Transverse colon (tissue), 4 donors: ENCODE measurements around the gene ZBED6. TPM values are rescaled to one million over a fixed set of nuclear protein-coding genes. Genes with fewer than 3 reads are reported as not detected.

ENCODE experiments used
- DNase-seq: peaks from one replicate; pipeline ENCODE4 v3.0.0-alpha.2; 2019
- H3K27ac ChIP-seq, 4 donors: fragments of 200-600 bp; sonication (generic); 2 replicates each; pipeline ENCODE4 v1.5.1; 2016 to 2018; ENCODE audit warnings: inconsistent platforms in 4 of 4
- H3K27me3 ChIP-seq: fragments of 200-600 bp; sonication (generic); 2 replicates; pipeline ENCODE4 v1.5.1; 2017; ENCODE audit warnings: inconsistent platforms
- H3K36me3 ChIP-seq, 4 donors: fragments of 200-600 bp; sonication (generic); 2 replicates each; pipeline ENCODE4 v1.5.1; 2017 to 2019; ENCODE audit warnings: inconsistent platforms in 4 of 4
- H3K4me1 ChIP-seq, 4 donors: fragments of 200-600 bp; sonication (generic); 2 replicates each; pipeline ENCODE4 v1.5.1; 2017 to 2020; ENCODE audit warnings: inconsistent platforms in 4 of 4
- H3K4me3 ChIP-seq, 4 donors: fragments of 200-600 bp; sonication (generic); 1 replicate in 1 of 4; 2 replicates in 3 of 4; pipeline versions ENCODE4 v1.5.1 to v1.6.1; 2017 to 2019; ENCODE audit warnings: inconsistent platforms in 4 of 4
- H3K9me3 ChIP-seq, 2 donors: fragments of 200-600 bp; sonication (generic); 2 replicates each; pipeline ENCODE4 v1.5.1; 2017 to 2019; ENCODE audit warnings: inconsistent platforms in 2 of 2
- EP300 ChIP-seq: sonication (generic); formaldehyde crosslinking; IDR thresholded peaks from one replicate; pipeline ENCODE4 v1.6.1; 2017; ENCODE audit warnings: antibody characterized with exemption, low read depth
- POLR2A ChIP-seq: fragments of 450-650 bp; IDR thresholded peaks from one replicate; pipeline ENCODE4 v1.6.1; 2016; ENCODE audit warnings: antibody characterized with exemption, mild to moderate bottlenecking, moderate library complexity
- POLR2AphosphoS5 ChIP-seq, 3 donors: sonication (generic); formaldehyde crosslinking; IDR thresholded peaks; one replicate each; pipeline ENCODE4 v1.6.1; 2016; ENCODE audit warnings: antibody characterized with exemption in 3 of 3
- WGBS, 2 donors: methylation state at CpG; one replicate each; pipeline ENCODE4 v1.1.5; 2018; ENCODE audit warnings: low coverage in 1 of 2; 5-methylcytosine and 5-hydroxymethylcytosine counted together
- in situ Hi-C, 4 donors: fragments of 200-750 bp; cut with MboI; loops; one replicate each; pipeline versions ENCODE4 v1.15.0 to v1.15.1; 2017; ENCODE audit warnings: low sequenced_read_pairs in 3 of 4, low pct_ligation_motif_present in 1 of 4, low pct_unique_long_range_greater_than_20kb in 1 of 4
- intact Hi-C: fragments of 100-400 bp; cut with DNase I; formaldehyde crosslinking; loops from one replicate; pipeline ENCODE4 v1.15.1; 2023; ENCODE audit warnings: low total_unique reads
- small RNA-seq, 4 donors: library from RNA; depleted of rRNA; stranded (forward); fragments of <200 nt; gene quantifications; one replicate each; pipeline ENCODE3, GENCODE V24; 2016
- total RNA-seq, 4 donors: library from RNA; depleted of rRNA; stranded (reverse); fragments of >200 nt; gene quantifications; one replicate each; pipeline ENCODE4 v1.1.0, GENCODE V29; 2016
- TF ChIP-seq, protein P1 (sequence below), 5 experiments: fragments of 200-600 bp in 3 of 5; fragments of 450-650 bp in 2 of 5; sonication (generic) in 3 of 5; IDR thresholded peaks; 1 replicate in 2 of 5; 2 replicates in 3 of 5; pipeline ENCODE4 v1.5.1; 2016 to 2017; ENCODE audit warnings: antibody characterized with exemption in 5 of 5, inconsistent platforms in 3 of 5, mild to moderate bottlenecking in 2 of 5, moderate library complexity in 1 of 5

Gene ZBED6
- total RNA-seq, 4 donors from 2014 or later = 12.7 to 29.7 (median 23.6) TPM

DNA sequence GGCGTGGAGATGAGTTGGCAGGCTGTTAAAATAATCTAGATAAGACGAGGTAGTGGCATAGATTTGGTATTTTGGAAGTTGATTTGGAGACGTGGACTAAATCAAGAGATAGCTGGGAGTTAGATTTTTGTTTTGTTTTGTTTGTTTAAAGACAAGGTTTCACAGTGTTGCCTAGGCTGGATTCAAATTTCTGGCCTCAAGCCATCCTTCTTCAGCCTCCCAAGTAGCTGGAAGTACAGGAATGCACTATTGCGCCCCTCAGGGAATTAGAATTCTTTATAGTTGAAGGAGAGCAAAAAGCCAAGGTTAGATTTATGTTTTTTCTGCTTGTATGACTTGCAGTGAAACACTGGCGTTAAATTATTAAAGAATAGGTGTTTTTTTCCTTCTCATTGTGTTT is 43.7 kb downstream of the ZBED6 start:
- no peak overlapping the region for H3K27ac ChIP-seq

DNA sequence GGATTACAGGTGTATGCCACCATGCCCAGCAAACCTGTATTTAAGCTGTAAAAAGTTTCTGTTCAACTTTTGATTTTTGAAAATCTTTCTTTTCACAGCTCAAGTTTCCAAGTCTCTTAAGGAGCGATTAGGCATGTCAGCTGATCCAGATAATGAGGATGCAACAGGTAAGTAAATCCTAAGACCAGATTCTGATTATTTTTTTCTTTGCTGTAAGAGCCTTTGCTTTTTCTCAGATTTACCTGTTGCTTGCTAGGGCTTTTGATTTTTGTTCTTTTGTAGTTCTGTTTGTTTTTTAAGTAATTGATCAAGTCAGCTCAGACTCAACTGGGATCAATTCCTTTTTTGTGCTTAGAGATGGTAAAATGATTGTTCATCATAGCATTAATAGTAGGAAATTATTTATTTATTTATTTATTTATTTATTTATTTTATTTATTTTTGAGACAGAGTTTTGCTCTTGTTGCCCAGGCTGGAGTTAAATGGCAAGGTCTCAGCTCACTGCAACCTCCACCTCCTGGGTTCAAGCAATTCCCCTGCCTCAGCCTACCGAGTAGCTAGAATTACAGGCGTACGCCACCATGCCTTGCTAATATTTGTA is 44.9 kb downstream of the ZBED6 start:
- 89 to 96% methylated on average over 1 to 4 of the region's 4 CpGs for WGBS, 2 donors
- in situ Hi-C loops (no loop called here), intact Hi-C loops (no loop called here)
- H3K4me1 ChIP-seq = no peaks in the 10 kb centered on the region
- no peaks in the 10 kb centered on the region for H3K9me3 ChIP-seq
- H3K36me3 ChIP-seq = peaks cover 0 to 79% (median 38%) of the 10 kb centered on the region in 4 donors
- H3K27ac ChIP-seq = no peak overlapping the region
- no peak for DNase-seq
- no peak overlapping the region for H3K4me3 ChIP-seq
- no peaks in the 10 kb centered on the region for H3K27me3 ChIP-seq
- TF ChIP-seq, protein P1, sequence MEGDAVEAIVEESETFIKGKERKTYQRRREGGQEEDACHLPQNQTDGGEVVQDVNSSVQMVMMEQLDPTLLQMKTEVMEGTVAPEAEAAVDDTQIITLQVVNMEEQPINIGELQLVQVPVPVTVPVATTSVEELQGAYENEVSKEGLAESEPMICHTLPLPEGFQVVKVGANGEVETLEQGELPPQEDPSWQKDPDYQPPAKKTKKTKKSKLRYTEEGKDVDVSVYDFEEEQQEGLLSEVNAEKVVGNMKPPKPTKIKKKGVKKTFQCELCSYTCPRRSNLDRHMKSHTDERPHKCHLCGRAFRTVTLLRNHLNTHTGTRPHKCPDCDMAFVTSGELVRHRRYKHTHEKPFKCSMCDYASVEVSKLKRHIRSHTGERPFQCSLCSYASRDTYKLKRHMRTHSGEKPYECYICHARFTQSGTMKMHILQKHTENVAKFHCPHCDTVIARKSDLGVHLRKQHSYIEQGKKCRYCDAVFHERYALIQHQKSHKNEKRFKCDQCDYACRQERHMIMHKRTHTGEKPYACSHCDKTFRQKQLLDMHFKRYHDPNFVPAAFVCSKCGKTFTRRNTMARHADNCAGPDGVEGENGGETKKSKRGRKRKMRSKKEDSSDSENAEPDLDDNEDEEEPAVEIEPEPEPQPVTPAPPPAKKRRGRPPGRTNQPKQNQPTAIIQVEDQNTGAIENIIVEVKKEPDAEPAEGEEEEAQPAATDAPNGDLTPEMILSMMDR (IDR thresholded peaks at IDR 0.05) = no peak
- no peak for TF ChIP-seq POLR2AphosphoS5 (IDR thresholded peaks at IDR 0.05)
- no peak for TF ChIP-seq POLR2A
- TF ChIP-seq EP300 = no peak

More for the DNA sequence above, 43.7 kb downstream of the ZBED6 start:
- Histone ChIP-seq H3K9me3 (no peaks in the 10 kb centered on the region), H3K4me1 (no peaks in the 10 kb centered on the region), H3K4me3 (no peak overlapping the region), H3K27me3 (no peaks in the 10 kb centered on the region), H3K36me3 (peaks cover 0 to 83% (median 42%) of the 10 kb centered on the region in 4 donors)
- in situ Hi-C loops (no loop called here), intact Hi-C loops (no loop called here)
- no peak for TF ChIP-seq POLR2AphosphoS5 (IDR thresholded peaks at IDR 0.05)
- no peak for DNase-seq
- 76 to 79% methylated on average over 5 of the region's 5 CpGs for WGBS, 2 donors

DNA sequence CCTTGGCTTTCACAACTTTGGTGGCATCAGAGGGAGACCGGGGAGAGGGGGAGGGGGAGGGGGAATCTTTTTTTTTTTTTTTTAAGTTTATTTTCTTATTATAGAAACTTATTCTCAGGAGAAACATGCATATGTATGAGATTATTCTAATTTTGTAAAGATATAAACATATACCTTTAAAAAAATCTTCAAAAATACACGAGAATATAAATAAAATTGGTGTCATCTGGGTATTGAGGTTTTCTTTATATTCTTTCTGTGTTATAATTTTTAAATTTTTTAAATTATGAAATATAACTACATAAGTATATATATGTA is 47.1 kb downstream of the ZBED6 start:
- intact Hi-C loops = no loop called here
- H3K9me3 ChIP-seq = no peaks in the 10 kb centered on the region
- no peak for DNase-seq
- no peak for TF ChIP-seq EP300
- H3K27me3 ChIP-seq = no peaks in the 10 kb centered on the region
- 93 to 100% methylated on average over 2 of the region's 2 CpGs for WGBS, 2 donors
- peaks cover 0 to 5% (median 0%) of the 10 kb centered on the region in 4 donors for H3K4me1 ChIP-seq
- H3K27ac ChIP-seq = no peak overlapping the region
- H3K36me3 ChIP-seq = peaks cover 0 to 75% (median 34%) of the 10 kb centered on the region in 4 donors
- in situ Hi-C loops = no loop called here
- no peak overlapping the region for H3K4me3 ChIP-seq

DNA sequence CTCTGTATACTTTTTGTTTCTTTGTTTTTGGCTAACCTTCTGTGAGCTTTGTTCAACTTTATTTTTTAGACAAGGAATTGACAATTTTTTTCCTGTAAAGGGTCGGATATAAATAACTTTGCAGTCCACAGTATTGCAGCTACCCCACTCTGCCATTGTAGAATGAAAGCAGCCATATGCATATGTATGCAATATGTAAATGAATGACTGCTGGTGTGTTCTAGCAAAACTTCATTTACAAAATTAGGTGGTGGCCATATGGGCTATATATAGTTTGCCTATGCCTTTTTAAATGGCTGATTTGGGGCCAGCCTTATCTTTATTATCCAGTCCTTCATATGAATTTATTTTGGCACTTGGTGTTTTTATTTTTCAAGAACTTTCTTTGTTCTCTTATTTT is 48.0 kb downstream of the ZBED6 start:
- Histone ChIP-seq H3K9me3 (no peaks in the 10 kb centered on the region), H3K27ac (no peak overlapping the region), H3K27me3 (no peaks in the 10 kb centered on the region), H3K4me1 (peaks cover 0 to 5% (median 0%) of the 10 kb centered on the region in 4 donors), H3K36me3 (peaks cover 0 to 75% (median 33%) of the 10 kb centered on the region in 4 donors), H3K4me3 (no peak overlapping the region)
- no peak for TF ChIP-seq POLR2AphosphoS5 (IDR thresholded peaks at IDR 0.05)
- TF ChIP-seq, protein P1 (IDR thresholded peaks at IDR 0.05) = no peak
- no peak for TF ChIP-seq EP300
- no peak for TF ChIP-seq POLR2A
- intact Hi-C loops (no loop called here), in situ Hi-C loops (no loop called here)
- 91 to 97% methylated on average over 1 of the region's 1 CpG for WGBS, 2 donors
- no peak for DNase-seq

Small RNA genes within 50 kb of the gene (small RNA-seq; reads per million reads assigned to genes)
- 0 to 6.7 (median 1.4) reads per million in 4 donors for gene ZC3H11A

Other genes with a start within 250 kb of the ZBED6 start
- 100 to 1,000 TPM in 1 of 4 donors, 10 to 100 TPM in 3; 58.4 to 146 (median 79.6) TPM for gene ATP2B4, start 168.8 kb upstream of the ZBED6 start, total RNA-seq
- gene LAX1, start 30.4 kb upstream of the ZBED6 start, total RNA-seq = 1 to 10 TPM in 2 of 4 donors, not detected in 2; 1.2 to 5.4 TPM
- 100 to 1,000 TPM in 2 of 4 donors, 10 to 100 TPM in 2; 38.5 to 120 (median 99.0) TPM for gene ZC3H11A, start within 50 bp of the ZBED6 start, total RNA-seq
- 10 to 100 TPM in 2 of 4 donors, 1 to 10 TPM in 1, not detected in 1; 3.0 to 30.2 (median 24.0) TPM for gene SNRPE, start 66.0 kb downstream of the ZBED6 start, total RNA-seq